ENCODE data around the gene CIART.

CIART gene

DNA sequence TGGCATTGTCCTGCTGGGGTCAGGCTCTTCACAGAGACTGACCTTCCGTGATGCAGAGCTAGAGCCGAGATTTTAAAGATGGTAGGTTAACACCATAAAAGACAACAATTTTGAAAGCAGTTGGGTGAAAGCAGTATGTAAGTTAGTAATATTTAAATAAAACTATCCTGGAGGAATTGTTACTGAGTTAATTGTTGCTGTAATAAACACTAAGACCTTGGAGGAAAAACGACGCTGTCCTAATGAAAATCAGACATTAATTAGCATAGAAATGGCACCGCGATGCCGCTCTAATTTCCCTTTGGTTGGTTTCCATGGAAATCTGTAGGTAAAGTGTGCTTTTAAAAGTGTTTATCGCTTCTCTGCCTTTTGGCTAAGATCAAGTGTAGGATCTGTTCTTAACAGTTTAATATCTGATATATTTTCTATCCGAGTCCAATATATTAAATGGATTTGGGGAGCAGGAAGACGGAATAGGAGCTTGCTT lies 45.7 kb upstream of the CIART start:
- TF ChIP-seq ZBTB7A (IDR thresholded peaks at IDR 0.05; ENCODE audit: low read depth) (no peak), TCF12 (IDR thresholded peaks at IDR 0.05; ENCODE audit: low read depth) (no peak), NFIC (IDR thresholded peaks at IDR 0.05) (no peak), YY1 (IDR thresholded peaks at IDR 0.05; ENCODE audit: low read depth) (no peak), EP300 (IDR thresholded peaks at IDR 0.05; ENCODE audit: borderline replicate concordance) (no peak), FOXM1 (IDR thresholded peaks at IDR 0.05; ENCODE audit: borderline replicate concordance, low read depth) (no peak), TAF1 (IDR thresholded peaks at IDR 0.05; ENCODE audit: low read depth) (no peak), EGR1 (IDR thresholded peaks at IDR 0.05) (no peak), TEAD4 (IDR thresholded peaks at IDR 0.05) (no peak), CEBPB (IDR thresholded peaks at IDR 0.05) (no peak), RAD21 (IDR thresholded peaks at IDR 0.05; ENCODE audit: low read depth) (no peak), CREB1 (IDR thresholded peaks at IDR 0.05; ENCODE audit: low read depth) (no peak)
- TF ChIP-seq, protein P1, sequence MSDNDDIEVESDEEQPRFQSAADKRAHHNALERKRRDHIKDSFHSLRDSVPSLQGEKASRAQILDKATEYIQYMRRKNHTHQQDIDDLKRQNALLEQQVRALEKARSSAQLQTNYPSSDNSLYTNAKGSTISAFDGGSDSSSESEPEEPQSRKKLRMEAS (IDR thresholded peaks at IDR 0.05), result no peak; the same call in 1 of the 2 replicates
- TF ChIP-seq, protein P2, sequence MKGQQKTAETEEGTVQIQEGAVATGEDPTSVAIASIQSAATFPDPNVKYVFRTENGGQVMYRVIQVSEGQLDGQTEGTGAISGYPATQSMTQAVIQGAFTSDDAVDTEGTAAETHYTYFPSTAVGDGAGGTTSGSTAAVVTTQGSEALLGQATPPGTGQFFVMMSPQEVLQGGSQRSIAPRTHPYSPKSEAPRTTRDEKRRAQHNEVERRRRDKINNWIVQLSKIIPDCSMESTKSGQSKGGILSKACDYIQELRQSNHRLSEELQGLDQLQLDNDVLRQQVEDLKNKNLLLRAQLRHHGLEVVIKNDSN (IDR thresholded peaks at IDR 0.05), result no peak
- TF ChIP-seq, protein P3, sequence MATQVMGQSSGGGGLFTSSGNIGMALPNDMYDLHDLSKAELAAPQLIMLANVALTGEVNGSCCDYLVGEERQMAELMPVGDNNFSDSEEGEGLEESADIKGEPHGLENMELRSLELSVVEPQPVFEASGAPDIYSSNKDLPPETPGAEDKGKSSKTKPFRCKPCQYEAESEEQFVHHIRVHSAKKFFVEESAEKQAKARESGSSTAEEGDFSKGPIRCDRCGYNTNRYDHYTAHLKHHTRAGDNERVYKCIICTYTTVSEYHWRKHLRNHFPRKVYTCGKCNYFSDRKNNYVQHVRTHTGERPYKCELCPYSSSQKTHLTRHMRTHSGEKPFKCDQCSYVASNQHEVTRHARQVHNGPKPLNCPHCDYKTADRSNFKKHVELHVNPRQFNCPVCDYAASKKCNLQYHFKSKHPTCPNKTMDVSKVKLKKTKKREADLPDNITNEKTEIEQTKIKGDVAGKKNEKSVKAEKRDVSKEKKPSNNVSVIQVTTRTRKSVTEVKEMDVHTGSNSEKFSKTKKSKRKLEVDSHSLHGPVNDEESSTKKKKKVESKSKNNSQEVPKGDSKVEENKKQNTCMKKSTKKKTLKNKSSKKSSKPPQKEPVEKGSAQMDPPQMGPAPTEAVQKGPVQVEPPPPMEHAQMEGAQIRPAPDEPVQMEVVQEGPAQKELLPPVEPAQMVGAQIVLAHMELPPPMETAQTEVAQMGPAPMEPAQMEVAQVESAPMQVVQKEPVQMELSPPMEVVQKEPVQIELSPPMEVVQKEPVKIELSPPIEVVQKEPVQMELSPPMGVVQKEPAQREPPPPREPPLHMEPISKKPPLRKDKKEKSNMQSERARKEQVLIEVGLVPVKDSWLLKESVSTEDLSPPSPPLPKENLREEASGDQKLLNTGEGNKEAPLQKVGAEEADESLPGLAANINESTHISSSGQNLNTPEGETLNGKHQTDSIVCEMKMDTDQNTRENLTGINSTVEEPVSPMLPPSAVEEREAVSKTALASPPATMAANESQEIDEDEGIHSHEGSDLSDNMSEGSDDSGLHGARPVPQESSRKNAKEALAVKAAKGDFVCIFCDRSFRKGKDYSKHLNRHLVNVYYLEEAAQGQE (IDR thresholded peaks at IDR 0.05; ENCODE audit: low read depth), result no peak

DNA sequence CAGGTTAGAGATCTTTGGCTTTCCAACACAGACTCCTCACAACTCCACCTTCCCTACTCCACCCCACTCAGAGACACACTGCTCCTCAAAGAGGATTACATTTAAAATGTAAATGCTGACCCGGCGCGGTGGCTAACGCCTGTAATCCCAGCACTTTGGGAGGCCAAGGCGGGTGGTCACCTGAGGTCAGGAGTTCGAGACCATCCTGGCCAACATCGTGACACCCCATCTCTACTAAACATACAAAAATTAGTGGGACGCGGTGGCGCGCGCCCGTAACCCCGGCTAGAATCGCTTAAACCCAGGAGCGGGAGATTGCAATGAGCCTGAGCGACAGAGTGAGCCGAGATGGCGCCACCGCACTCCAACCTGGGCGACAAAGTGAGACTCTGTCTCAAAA lies 44.6 kb upstream of the CIART start:
- no peak for TF ChIP-seq FOXM1 (IDR thresholded peaks at IDR 0.05; ENCODE audit: borderline replicate concordance, low read depth)
- no peak for TF ChIP-seq ZBTB7A (IDR thresholded peaks at IDR 0.05; ENCODE audit: low read depth)
- no peak for TF ChIP-seq TEAD4 (IDR thresholded peaks at IDR 0.05)
- TF ChIP-seq, protein P3 (IDR thresholded peaks at IDR 0.05; ENCODE audit: low read depth), result no peak
- TF ChIP-seq YY1 (IDR thresholded peaks at IDR 0.05; ENCODE audit: low read depth), result no peak
- TF ChIP-seq, protein P2 (IDR thresholded peaks at IDR 0.05), result no peak
- TF ChIP-seq, protein P1 (IDR thresholded peaks at IDR 0.05), result no peak
- no peak for TF ChIP-seq CEBPB (IDR thresholded peaks at IDR 0.05)
- no peak for TF ChIP-seq TCF12 (IDR thresholded peaks at IDR 0.05; ENCODE audit: low read depth)

DNA sequence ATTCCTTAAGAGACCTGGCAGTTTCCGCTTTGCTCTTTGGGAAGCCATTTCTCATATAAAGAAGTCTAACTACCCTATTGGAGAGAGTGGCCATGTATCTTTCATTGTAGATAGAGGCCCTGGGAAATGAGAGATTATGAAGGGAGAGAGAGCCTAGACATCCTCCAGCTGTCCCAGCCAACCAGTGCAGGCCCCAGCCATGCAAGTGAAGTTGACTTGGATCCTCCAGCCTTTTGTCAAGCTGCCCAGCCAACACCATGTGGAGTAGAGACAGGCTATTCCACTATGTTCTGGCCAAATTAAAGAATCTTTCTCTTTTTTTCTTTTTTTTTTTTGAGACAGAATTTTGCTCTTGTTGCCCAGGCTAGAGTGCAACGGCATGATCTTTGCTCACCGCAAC lies 39.4 kb upstream of the CIART start:
- TF ChIP-seq, protein P1 (IDR thresholded peaks at IDR 0.05), result no peak
- no peak for TF ChIP-seq CEBPB (IDR thresholded peaks at IDR 0.05)
- no peak for TF ChIP-seq TEAD4 (IDR thresholded peaks at IDR 0.05)
- TF ChIP-seq CREB1 (IDR thresholded peaks at IDR 0.05; ENCODE audit: low read depth), result no peak
- TF ChIP-seq, protein P3 (IDR thresholded peaks at IDR 0.05; ENCODE audit: low read depth), result no peak
- TF ChIP-seq, protein P2 (IDR thresholded peaks at IDR 0.05), result no peak
- no peak for TF ChIP-seq RAD21 (IDR thresholded peaks at IDR 0.05; ENCODE audit: low read depth)
- no peak for TF ChIP-seq ZBTB7A (IDR thresholded peaks at IDR 0.05; ENCODE audit: low read depth)
- TF ChIP-seq EP300 (IDR thresholded peaks at IDR 0.05; ENCODE audit: borderline replicate concordance), result no peak
- TF ChIP-seq YY1 (IDR thresholded peaks at IDR 0.05; ENCODE audit: low read depth), result no peak
- no peak for TF ChIP-seq TCF12 (IDR thresholded peaks at IDR 0.05; ENCODE audit: low read depth)
- TF ChIP-seq FOXM1 (IDR thresholded peaks at IDR 0.05; ENCODE audit: borderline replicate concordance, low read depth), result no peak
- TF ChIP-seq EGR1 (IDR thresholded peaks at IDR 0.05), result no peak
- TF ChIP-seq TAF1 (IDR thresholded peaks at IDR 0.05; ENCODE audit: low read depth), result no peak
- no peak for TF ChIP-seq NFIC (IDR thresholded peaks at IDR 0.05)

DNA sequence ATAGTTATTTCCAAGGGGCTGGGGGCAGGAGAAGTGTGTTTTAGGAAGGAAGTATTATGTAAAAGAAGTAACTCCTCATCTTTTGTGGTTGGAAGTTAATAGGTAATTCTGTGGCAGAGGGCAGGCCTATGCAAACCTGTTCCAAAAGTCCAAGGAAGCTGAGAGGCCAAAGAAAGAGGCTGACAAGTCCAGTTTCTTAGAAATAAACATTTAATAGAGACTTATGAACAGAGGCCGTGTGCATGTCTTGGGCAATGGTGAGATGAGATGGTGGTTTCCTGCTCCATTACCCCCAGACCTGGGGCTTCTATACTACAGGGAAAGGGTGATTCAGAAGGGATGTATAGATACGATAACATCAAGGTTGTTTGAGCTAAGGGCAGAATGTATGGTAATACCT lies 32.4 kb upstream of the CIART start:
- TF ChIP-seq TCF12 (IDR thresholded peaks at IDR 0.05; ENCODE audit: low read depth) (no peak), EP300 (IDR thresholded peaks at IDR 0.05; ENCODE audit: borderline replicate concordance) (no peak), RAD21 (IDR thresholded peaks at IDR 0.05; ENCODE audit: low read depth) (no peak), NFIC (IDR thresholded peaks at IDR 0.05) (no peak), YY1 (IDR thresholded peaks at IDR 0.05; ENCODE audit: low read depth) (no peak), CEBPB (IDR thresholded peaks at IDR 0.05) (no peak), FOXM1 (IDR thresholded peaks at IDR 0.05; ENCODE audit: borderline replicate concordance, low read depth) (no peak), EGR1 (IDR thresholded peaks at IDR 0.05) (no peak), ZBTB7A (IDR thresholded peaks at IDR 0.05; ENCODE audit: low read depth) (no peak), TAF1 (IDR thresholded peaks at IDR 0.05; ENCODE audit: low read depth) (no peak), TEAD4 (IDR thresholded peaks at IDR 0.05) (no peak)
- TF ChIP-seq, protein P3 (IDR thresholded peaks at IDR 0.05; ENCODE audit: low read depth), result no peak
- TF ChIP-seq, protein P2 (IDR thresholded peaks at IDR 0.05), result no peak
- TF ChIP-seq, protein P1 (IDR thresholded peaks at IDR 0.05), result no peak

Measured in Ishikawa (cell line).